CD4-positive, CD25-positive, alpha-beta regulatory T cell (primary cell): ENCODE measurements around the gene TRIM14. TPM values are rescaled to one million over a fixed set of nuclear protein-coding genes. Genes with fewer than 3 reads are reported as not detected.

Experiments used
- ATAC-seq, 2 donors: fragments of 150-1000 bp; cut with Tn5 transposase; one replicate each; pipeline ENCODE4 v1.10.0; 2021; ENCODE audit warnings: low read depth in 2 of 2, moderate number of reproducible peaks in 2 of 2, moderate library complexity in 1 of 2
- DNase-seq, 3 donors: peaks; one replicate each; pipeline versions ENCODE4 v3.0.0 to v3.0.0-alpha.2; 2012 to 2022; ENCODE audit warnings: mixed read lengths in 1 of 3
- H3K27ac ChIP-seq: one replicate; pipeline ENCODE4 v1.7.0; 2013; ENCODE audit warnings: mild to moderate bottlenecking, low read length; ENCODE audit not compliant: insufficient read depth, poor library complexity, severe bottlenecking
- H3K27me3 ChIP-seq: one replicate; pipeline ENCODE4 v1.7.0; 2013; ENCODE audit warnings: low read length; ENCODE audit not compliant: control insufficient read depth, insufficient read depth
- H3K36me3 ChIP-seq: one replicate; pipeline ENCODE4 v1.7.0; 2013; ENCODE audit warnings: mild to moderate bottlenecking, low read length, moderate library complexity; ENCODE audit not compliant: control insufficient read depth, insufficient read depth
- H3K4me1 ChIP-seq: 2 replicates; pipeline ENCODE4 v1.7.0; 2013; ENCODE audit warnings: mild to moderate bottlenecking, low read length; ENCODE audit not compliant: insufficient read depth, control insufficient read depth, poor library complexity, severe bottlenecking
- H3K4me3 ChIP-seq: one replicate; pipeline ENCODE4 v1.7.0; 2013; ENCODE audit warnings: low read depth, mild to moderate bottlenecking, low read length, moderate library complexity
- H3K9me3 ChIP-seq, 2 experiments: 1 replicate in 1 of 2; 2 replicates in 1 of 2; pipeline ENCODE4 v1.7.0; 2013; ENCODE audit warnings: low read length in 2 of 2, mild to moderate bottlenecking in 1 of 2, moderate library complexity in 1 of 2; ENCODE audit not compliant: control insufficient read depth in 2 of 2
- H3K27ac Mint-ChIP-seq, 3 donors: one replicate each; pipeline ENCODE4 v1.8.0; 2020 to 2022; ENCODE audit warnings: mild to moderate bottlenecking in 3 of 3, mixed read lengths in 3 of 3, moderate library complexity in 2 of 3
- H3K27me3 Mint-ChIP-seq: one replicate; pipeline ENCODE4 v1.8.0; 2022; ENCODE audit warnings: mild to moderate bottlenecking, mixed read lengths
- H3K36me3 Mint-ChIP-seq: one replicate; pipeline ENCODE4 v1.8.0; 2020; ENCODE audit warnings: mixed read lengths
- H3K4me1 Mint-ChIP-seq, 4 donors: one replicate each; pipeline ENCODE4 v1.8.0; 2020 to 2022; ENCODE audit warnings: mixed read lengths in 4 of 4, mild to moderate bottlenecking in 1 of 4
- H3K4me3 Mint-ChIP-seq, 4 donors: one replicate each; pipeline ENCODE4 v1.8.0; 2020 to 2022; ENCODE audit warnings: mild to moderate bottlenecking in 4 of 4, mixed read lengths in 4 of 4, moderate library complexity in 3 of 4
- H3K9me3 Mint-ChIP-seq, 7 donors: one replicate each; pipeline ENCODE4 v1.8.0; 2020 to 2022; ENCODE audit warnings: mixed read lengths in 7 of 7, mild to moderate bottlenecking in 3 of 7, moderate library complexity in 2 of 7
- polyA plus RNA-seq, 4 donors: library from polyadenylated mRNA; unstranded; fragments of 300-500 nt; fragmentation: Illumina TruSeq; gene quantifications; one replicate each; pipeline ENCODE4 v1.2.3, GENCODE V29; 2021
- total RNA-seq: library from RNA; stranded (reverse); gene quantifications from one replicate; pipeline ENCODE4 v1.2.3, GENCODE V29; 2022

Gene TRIM14
- total and polyA plus RNA-seq, 5 donors from 2014 or later: 65.2 to 120 (median 81.1) TPM

DNA sequence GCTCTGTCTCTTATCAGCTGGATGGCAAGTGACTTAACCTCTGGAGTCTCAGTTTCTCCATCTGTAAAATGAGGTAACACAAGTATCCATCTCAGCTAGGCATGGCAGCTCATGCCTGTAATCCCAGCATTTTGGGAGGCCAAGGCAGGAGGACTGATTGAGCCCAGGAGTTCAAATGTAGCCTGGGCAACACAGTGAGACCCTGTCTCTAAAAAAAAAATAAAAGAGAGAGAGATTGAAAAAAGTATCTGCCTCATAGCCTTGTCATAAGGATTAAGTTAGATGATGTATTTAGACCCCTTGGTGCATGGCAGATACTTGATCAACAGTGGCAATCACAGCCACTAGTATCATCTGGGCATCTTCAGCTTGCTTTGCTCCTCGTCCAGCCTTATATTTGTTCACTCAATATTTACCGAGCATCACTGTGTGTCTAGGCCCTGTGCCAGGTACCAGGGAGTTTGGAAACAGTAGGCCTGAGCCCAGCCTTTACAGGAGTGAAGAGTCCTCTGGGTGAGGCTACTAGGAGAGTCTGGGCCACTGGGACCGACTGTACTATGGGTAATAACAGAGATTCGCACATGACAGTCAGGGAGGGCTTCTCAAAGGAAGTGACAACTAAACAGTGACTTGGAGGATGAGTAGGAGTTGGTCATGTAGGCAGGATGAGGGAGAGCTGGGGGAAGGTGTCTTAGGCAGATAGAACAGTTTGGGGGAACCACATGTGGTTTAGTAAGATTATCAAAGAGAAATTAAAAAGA, 39.2 kb upstream of the TRIM14 start:
- H3K9me3 ChIP-seq: no peaks in the 10 kb centered on the region
- peak overlapping the region; percentile 49 to 90 (median 77) for H3K27ac Mint-ChIP-seq
- peaks cover 42% of the 10 kb centered on the region for H3K36me3 ChIP-seq
- peaks cover 5% of the 10 kb centered on the region for H3K4me1 ChIP-seq
- peak overlapping the region in 1 of 4 donors; percentile 5 for H3K4me3 Mint-ChIP-seq
- H3K36me3 Mint-ChIP-seq: peaks cover 27% of the 10 kb centered on the region
- H3K9me3 Mint-ChIP-seq: peaks cover 0 to 2% (median 0%) of the 10 kb centered on the region in 7 donors
- DNase-seq (peak in 1 of 3 donors; percentile 14), ATAC-seq (peak in 1 of 2 donors; percentile 40)
- H3K4me3 ChIP-seq: no peak overlapping the region
- H3K4me1 Mint-ChIP-seq: peaks cover 6 to 44% (median 29%) of the 10 kb centered on the region in 4 donors
- H3K27me3 ChIP-seq: no peaks in the 10 kb centered on the region
- no peak overlapping the region for H3K27ac ChIP-seq
- no peaks in the 10 kb centered on the region for H3K27me3 Mint-ChIP-seq

- H3K27ac ChIP-seq: no peak overlapping the region
- H3K36me3 Mint-ChIP-seq: peaks cover 30% of the 10 kb centered on the region
- H3K4me1 ChIP-seq: no peaks in the 10 kb centered on the region
- no peaks in the 10 kb centered on the region for H3K27me3 Mint-ChIP-seq
- no peak overlapping the region for H3K4me3 ChIP-seq
- no peaks in the 10 kb centered on the region for H3K9me3 ChIP-seq
- H3K4me1 Mint-ChIP-seq: peaks cover 6 to 41% (median 28%) of the 10 kb centered on the region in 4 donors
- H3K36me3 ChIP-seq: peaks cover 45% of the 10 kb centered on the region
- H3K27ac Mint-ChIP-seq: peak overlapping the region; percentile 29 to 67 (median 49)
- no peak for ATAC-seq
- no peaks in the 10 kb centered on the region for H3K27me3 ChIP-seq
- H3K9me3 Mint-ChIP-seq: peaks cover 0 to 2% (median 0%) of the 10 kb centered on the region in 7 donors
- DNase-seq: no peak
- no peak overlapping the region for H3K4me3 Mint-ChIP-seq
Measured at GRCh38 chr9:98157372-98157771, 38.4 kb upstream of the TRIM14 start.

GRCh38 chr9:98154678-98155077, 35.7 kb upstream of the TRIM14 start:
- peak overlapping the region in 1 of 3 donors; percentile 67 for H3K27ac Mint-ChIP-seq
- no peak overlapping the region for H3K27ac ChIP-seq
- peaks cover 35% of the 10 kb centered on the region for H3K36me3 Mint-ChIP-seq
- DNase-seq: no peak
- ATAC-seq: no peak
- H3K27me3 ChIP-seq: no peaks in the 10 kb centered on the region
- H3K9me3 ChIP-seq: no peaks in the 10 kb centered on the region
- peaks cover 45% of the 10 kb centered on the region for H3K36me3 ChIP-seq
- H3K27me3 Mint-ChIP-seq: no peaks in the 10 kb centered on the region
- no peak overlapping the region for H3K4me3 Mint-ChIP-seq
- H3K4me1 ChIP-seq: no peaks in the 10 kb centered on the region
- no peak overlapping the region for H3K4me3 ChIP-seq
- peaks cover 8 to 33% (median 24%) of the 10 kb centered on the region in 4 donors for H3K4me1 Mint-ChIP-seq
- H3K9me3 Mint-ChIP-seq: peaks cover 0 to 2% (median 0%) of the 10 kb centered on the region in 7 donors

- peaks cover 44% of the 10 kb centered on the region for H3K36me3 ChIP-seq
- peaks cover under 1% of the 10 kb centered on the region for H3K4me1 ChIP-seq
- H3K4me1 Mint-ChIP-seq: peaks cover 10 to 29% (median 21%) of the 10 kb centered on the region in 4 donors
- H3K27ac Mint-ChIP-seq: peak overlapping the region in 1 of 3 donors; percentile 16
- no peak for DNase-seq
- no peaks in the 10 kb centered on the region for H3K9me3 ChIP-seq
- no peaks in the 10 kb centered on the region for H3K27me3 Mint-ChIP-seq
- H3K4me3 ChIP-seq: no peak overlapping the region
- H3K36me3 Mint-ChIP-seq: peaks cover 27% of the 10 kb centered on the region
- no peak overlapping the region for H3K27ac ChIP-seq
- H3K4me3 Mint-ChIP-seq: no peak overlapping the region
- H3K27me3 ChIP-seq: no peaks in the 10 kb centered on the region
- H3K9me3 Mint-ChIP-seq: peaks cover 0 to 2% (median 0%) of the 10 kb centered on the region in 7 donors
- ATAC-seq: no peak
Measured at GRCh38 chr9:98152526-98152925, 33.5 kb upstream of the TRIM14 start.

- Histone ChIP-seq H3K27me3 (no peaks in the 10 kb centered on the region), H3K36me3 (peaks cover 26% of the 10 kb centered on the region), H3K4me3 (no peak overlapping the region), H3K9me3 (no peaks in the 10 kb centered on the region), H3K4me1 (peaks cover 5% of the 10 kb centered on the region), H3K27ac (no peak overlapping the region)
- DNase-seq: no peak
- no peak overlapping the region for H3K4me3 Mint-ChIP-seq
- H3K27me3 Mint-ChIP-seq: no peaks in the 10 kb centered on the region
- H3K27ac Mint-ChIP-seq: peak overlapping the region in 2 of 3 donors; percentile 2 to 77
- peaks cover 16 to 41% (median 27%) of the 10 kb centered on the region in 4 donors for H3K4me1 Mint-ChIP-seq
- ATAC-seq: no peak
- peaks cover 21% of the 10 kb centered on the region for H3K36me3 Mint-ChIP-seq
- peaks cover 0 to 2% (median 0%) of the 10 kb centered on the region in 7 donors for H3K9me3 Mint-ChIP-seq
Measured at GRCh38 chr9:98150721-98151120, 31.7 kb upstream of the TRIM14 start.

DNA sequence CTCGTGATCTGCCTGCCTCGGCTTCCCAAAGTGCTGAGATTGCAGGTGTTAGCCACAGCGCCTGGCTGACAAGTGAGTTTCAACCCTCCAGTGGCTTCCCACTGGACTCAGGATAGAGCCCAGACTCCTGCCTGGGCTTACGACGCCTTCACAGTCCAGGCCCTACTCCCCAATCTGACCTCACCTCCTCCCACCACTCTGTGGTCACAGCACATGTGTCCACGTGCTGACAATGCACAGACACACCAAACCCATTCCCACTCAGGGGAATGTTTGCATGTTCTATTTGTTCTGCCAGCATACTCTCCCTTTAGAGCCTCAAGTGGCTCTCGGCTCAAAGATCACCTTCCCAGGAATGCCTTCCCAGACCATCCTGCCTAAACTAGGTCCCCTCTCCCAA, 31.1 kb upstream of the TRIM14 start:
- Mint-ChIP-seq H3K4me3 (no peak overlapping the region), H3K9me3 (peaks cover 0 to 2% (median 0%) of the 10 kb centered on the region in 7 donors), H3K27ac (peak overlapping the region; percentile 48 to 83 (median 69)), H3K4me1 (peaks cover 16 to 45% (median 31%) of the 10 kb centered on the region in 4 donors), H3K27me3 (no peaks in the 10 kb centered on the region), H3K36me3 (peaks cover 23% of the 10 kb centered on the region)
- DNase-seq: no peak
- Histone ChIP-seq H3K4me3 (no peak overlapping the region), H3K4me1 (peaks cover 5% of the 10 kb centered on the region), H3K27ac (no peak overlapping the region), H3K27me3 (no peaks in the 10 kb centered on the region), H3K9me3 (no peaks in the 10 kb centered on the region), H3K36me3 (peaks cover 25% of the 10 kb centered on the region)
- ATAC-seq: no peak

DNA sequence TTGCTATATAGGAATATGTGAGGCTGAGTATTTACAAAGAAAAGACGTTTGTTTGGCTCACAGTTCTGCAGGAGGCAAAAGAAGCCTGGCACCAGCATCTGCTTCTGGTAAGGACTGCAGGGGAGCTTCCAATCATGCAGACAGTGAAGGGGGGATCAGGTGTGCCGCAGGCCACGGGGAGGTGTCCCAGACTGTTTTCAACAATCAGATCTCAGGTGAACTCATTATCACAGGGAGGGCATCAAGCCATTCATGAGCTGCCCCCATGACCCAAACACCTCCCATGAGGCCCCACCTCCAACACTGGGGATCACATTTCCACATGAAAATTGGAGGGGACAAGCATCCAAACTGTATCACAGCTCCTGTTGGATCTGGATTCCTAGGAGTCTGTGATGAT, 30.4 kb upstream of the TRIM14 start:
- peaks cover 19% of the 10 kb centered on the region for H3K36me3 Mint-ChIP-seq
- H3K27ac ChIP-seq: no peak overlapping the region
- peaks cover 16 to 45% (median 33%) of the 10 kb centered on the region in 4 donors for H3K4me1 Mint-ChIP-seq
- DNase-seq (no peak), ATAC-seq (no peak)
- H3K27me3 ChIP-seq: no peaks in the 10 kb centered on the region
- no peak overlapping the region for H3K4me3 ChIP-seq
- H3K9me3 Mint-ChIP-seq: peaks cover 0 to 2% (median 0%) of the 10 kb centered on the region in 7 donors
- H3K4me3 Mint-ChIP-seq: no peak overlapping the region
- peak overlapping the region in 2 of 3 donors; percentile 69 to 83 for H3K27ac Mint-ChIP-seq
- H3K4me1 ChIP-seq: peaks cover 5% of the 10 kb centered on the region
- no peaks in the 10 kb centered on the region for H3K9me3 ChIP-seq
- H3K27me3 Mint-ChIP-seq: no peaks in the 10 kb centered on the region
- H3K36me3 ChIP-seq: peaks cover 25% of the 10 kb centered on the region
